ENCODE measurements around the gene SPATA17.

DNA sequence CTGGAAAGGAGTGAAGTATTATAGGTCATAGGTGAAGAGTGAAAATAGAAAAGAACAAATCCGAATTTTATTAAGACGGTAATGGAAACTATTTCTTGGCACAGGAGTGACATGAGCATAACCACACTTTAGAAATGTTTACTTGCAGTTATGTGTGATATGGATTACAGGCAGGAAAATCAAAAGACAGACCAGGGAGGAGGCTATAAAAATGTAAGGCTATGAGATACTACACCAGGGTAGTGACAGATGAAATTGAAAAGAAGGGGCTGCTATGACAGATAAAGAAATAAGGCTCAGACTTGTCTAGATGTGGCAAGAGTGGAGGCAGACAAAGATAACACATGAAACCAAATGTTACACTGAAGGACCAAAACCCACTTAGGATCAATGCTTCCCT lies 32.0 kb upstream of the SPATA17 start:
- TF ChIP-seq TAF1 (IDR thresholded peaks at IDR 0.05; ENCODE audit: borderline replicate concordance, low read depth, low read length): no peak
- TF ChIP-seq POLR2AphosphoS5 (IDR thresholded peaks at IDR 0.05; ENCODE audit: low read depth, low read length): no peak
- no peak for TF ChIP-seq POLR2A (IDR thresholded peaks at IDR 0.05; ENCODE audit: low read depth, low read length)

Data from GM12892 (cell line).